Measurements from ENCODE around the gene BCO2.

The BCO2 gene

GRCh38 chr11:112211536-112211935 is 36.2 kb downstream of the BCO2 start (continued):
- TF ChIP-seq ZNF354C (tag by site-specific recombination; IDR thresholded peaks at IDR 0.05; ENCODE audit: borderline replicate concordance, low read depth) = no peak
- no peak for TF ChIP-seq ZNF629 (tag by site-specific recombination; IDR thresholded peaks at IDR 0.05)
- no peak for TF ChIP-seq ZNF148 (tag by site-specific recombination; IDR thresholded peaks at IDR 0.05; ENCODE audit: borderline replicate concordance)
- no peak for TF ChIP-seq ZNF394 (tag by site-specific recombination; IDR thresholded peaks at IDR 0.05; ENCODE audit: borderline replicate concordance)
- TF ChIP-seq SP3 (tag by site-specific recombination; IDR thresholded peaks at IDR 0.05) = no peak

GRCh38 chr11:112212290-112212689 is 37.0 kb downstream of the BCO2 start:
- no peaks in the 10 kb centered on the region for H3K36me3 ChIP-seq (ENCODE audit: control insufficient read depth in 2 of 2, insufficient read depth in 1 of 2, low read length in 2 of 2)
- no peaks in the 10 kb centered on the region for H3K4me1 ChIP-seq (ENCODE audit: control insufficient read depth, insufficient read depth, low read length)
- CTCF ChIA-PET = interaction anchor here (19.0 kb wide), 1 partner anchor 71 kb away, joined by 308 read pairs; no protein-coding TSS in a partner anchor
- H3K9me3 ChIP-seq (ENCODE audit: control insufficient read depth, insufficient read depth, low read depth, low read length) = no peaks in the 10 kb centered on the region
- no peak overlapping the region for H3K27ac ChIP-seq (ENCODE audit: extremely low read depth, low read depth, low read length)
- H3K4me3 ChIP-seq (ENCODE audit: low read depth, low read length) = no peak overlapping the region
- no peak for TF ChIP-seq GLIS1 (tag by site-specific recombination; IDR thresholded peaks at IDR 0.05)
- TF ChIP-seq ZNF23 (tag by site-specific recombination; IDR thresholded peaks at IDR 0.05; ENCODE audit: borderline replicate concordance) = no peak
- no peak for TF ChIP-seq BCL11A (tag by site-specific recombination; IDR thresholded peaks at IDR 0.05; ENCODE audit: low read depth)
- TF ChIP-seq ZNF37A (tag by site-specific recombination; IDR thresholded peaks at IDR 0.05) = no peak
- TF ChIP-seq ZNF221 (tag by site-specific recombination; IDR thresholded peaks at IDR 0.05; ENCODE audit: borderline replicate concordance) = no peak
- TF ChIP-seq ZBTB7A (tag by site-specific recombination; IDR thresholded peaks at IDR 0.05; ENCODE audit: low read depth) = no peak
- TF ChIP-seq ZIC2 (tag by site-specific recombination; IDR thresholded peaks at IDR 0.05) = no peak
- POLR2A ChIA-PET = no interaction called here

DNA sequence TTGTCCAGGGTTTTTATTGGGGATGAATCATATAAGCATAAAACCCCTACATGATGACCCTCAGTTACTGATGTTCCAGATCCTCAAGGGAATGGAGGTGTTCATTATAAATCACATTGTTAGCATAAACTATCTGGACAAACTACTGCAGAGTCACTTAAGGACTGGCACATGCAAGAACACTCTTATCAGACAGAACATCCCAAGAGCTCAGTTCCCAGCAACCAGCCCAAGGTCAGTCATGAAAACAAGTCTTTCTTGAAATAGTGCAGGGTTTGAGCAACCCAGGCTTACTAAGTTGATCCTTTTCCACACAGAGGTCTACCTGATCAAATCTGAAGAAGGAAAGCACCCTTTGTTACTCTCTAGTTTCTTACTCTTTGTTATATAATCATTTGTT is 37.4 kb downstream of the BCO2 start:
- H3K36me3 ChIP-seq (ENCODE audit: control insufficient read depth in 2 of 2, insufficient read depth in 1 of 2, low read length in 2 of 2) = no peaks in the 10 kb centered on the region
- H3K27ac ChIP-seq (ENCODE audit: extremely low read depth, low read depth, low read length) = no peak overlapping the region
- no peak overlapping the region for H3K4me3 ChIP-seq (ENCODE audit: low read depth, low read length)
- TF ChIP-seq HOXC10 (CRISPR knock-in tag; IDR thresholded peaks at IDR 0.05) = no peak
- no peaks in the 10 kb centered on the region for H3K4me1 ChIP-seq (ENCODE audit: control insufficient read depth, insufficient read depth, low read length)
- POLR2A ChIA-PET = no interaction called here
- H3K9me3 ChIP-seq (ENCODE audit: control insufficient read depth, insufficient read depth, low read depth, low read length) = no peaks in the 10 kb centered on the region
- CTCF ChIA-PET = interaction anchor here (19.0 kb wide), 1 partner anchor 71 kb away, joined by 308 read pairs; no protein-coding TSS in a partner anchor

- H3K4me1 ChIP-seq (ENCODE audit: control insufficient read depth, insufficient read depth, low read length) = no peaks in the 10 kb centered on the region
- no peaks in the 10 kb centered on the region for H3K9me3 ChIP-seq (ENCODE audit: control insufficient read depth, insufficient read depth, low read depth, low read length)
- ChIA-PET POLR2A (no interaction called here), CTCF (interaction anchor here (0.7 to 19.0 kb wide), 2 partner anchors 70 to 100 kb away, joined by 3 to 308 read pairs; no protein-coding TSS in a partner anchor)
- H3K4me3 ChIP-seq (ENCODE audit: low read depth, low read length) = no peak overlapping the region
- TF ChIP-seq ZNF10 (tag by site-specific recombination; IDR thresholded peaks at IDR 0.05) = no peak
- TF ChIP-seq BCL6B (tag by site-specific recombination; IDR thresholded peaks at IDR 0.05) = no peak
- TF ChIP-seq ZNF121 (tag by site-specific recombination; IDR thresholded peaks at IDR 0.05) = no peak
- TF ChIP-seq ZNF560 (tag by site-specific recombination; IDR thresholded peaks at IDR 0.05; ENCODE audit: borderline replicate concordance) = no peak
- no peak for TF ChIP-seq ZNF571 (tag by site-specific recombination; IDR thresholded peaks at IDR 0.05)
- no peak for TF ChIP-seq ZNF621 (tag by site-specific recombination; IDR thresholded peaks at IDR 0.05)
- TF ChIP-seq ZNF37A (tag by site-specific recombination; IDR thresholded peaks at IDR 0.05) = no peak
- no peak for TF ChIP-seq HOXD13 (CRISPR knock-in tag; IDR thresholded peaks at IDR 0.05; ENCODE audit: borderline replicate concordance)
- no peak for TF ChIP-seq ZNF514 (tag by site-specific recombination; IDR thresholded peaks at IDR 0.05)
- TF ChIP-seq ZNF280C (tag by site-specific recombination; IDR thresholded peaks at IDR 0.05) = no peak
- no peak for TF ChIP-seq ZSCAN23 (tag by site-specific recombination; IDR thresholded peaks at IDR 0.05)
- TF ChIP-seq ZXDB (tag by site-specific recombination; IDR thresholded peaks at IDR 0.05) = no peak
- no peak for TF ChIP-seq MYNN (tag by site-specific recombination; IDR thresholded peaks at IDR 0.05; ENCODE audit: borderline replicate concordance)
- TF ChIP-seq ZBTB21 (tag by site-specific recombination; IDR thresholded peaks at IDR 0.05) = no peak
- H3K36me3 ChIP-seq (ENCODE audit: control insufficient read depth in 2 of 2, insufficient read depth in 1 of 2, low read length in 2 of 2) = no peaks in the 10 kb centered on the region
- no peak overlapping the region for H3K27ac ChIP-seq (ENCODE audit: extremely low read depth, low read depth, low read length)
Measured at GRCh38 chr11:112213753-112214152, 38.4 kb downstream of the BCO2 start.
